Subcutaneous adipose tissue (tissue), 4 donors: ENCODE data around the gene GCSH. TPM values are rescaled to one million over a fixed set of nuclear protein-coding genes. Genes with fewer than 3 reads are reported as not detected.

Experiments used
- CTCF ChIP-seq: fragments of 450-650 bp; IDR thresholded peaks from one replicate; pipeline ENCODE4 v1.5.1; 2016; ENCODE audit warnings: low read depth, mild to moderate bottlenecking, control low read depth, antibody characterized with exemption, moderate library complexity
- total RNA-seq, 4 donors: library from RNA; depleted of rRNA; stranded (reverse); fragments of >200 nt; gene quantifications; one replicate each; pipeline ENCODE4 v1.1.0, GENCODE V29; 2016

GCSH gene
- total RNA-seq, 4 donors from 2014 or later: 22.8 to 57.1 (median 41.5) TPM

GRCh38 chr16:81077076-81077940 lies 18.9 kb downstream of the GCSH start, which contains the start of gene C16orf46:
Gene C16orf46 (minus strand): TSS chr16:81077238. CDS start chr16:81063955, 13,283 bp downstream.
- no peak for TF ChIP-seq CTCF

GRCh38 chr16:81076566-81077075 lies 19.6 kb downstream of the GCSH start:
- TF ChIP-seq CTCF: no peak

GRCh38 chr16:81073560-81074330 lies 22.4 kb downstream of the GCSH start:
- TF ChIP-seq CTCF: no peak

- TF ChIP-seq CTCF: no peak
Observed at GRCh38 chr16:81071805-81072204, 24.4 kb downstream of the GCSH start.

- TF ChIP-seq CTCF: no peak
Observed at GRCh38 chr16:81070979-81071378, 25.2 kb downstream of the GCSH start.

- TF ChIP-seq CTCF: no peak
Observed at GRCh38 chr16:81069063-81069462, 27.1 kb downstream of the GCSH start.

- TF ChIP-seq CTCF: no peak
Observed at GRCh38 chr16:81067166-81067565, 29.0 kb downstream of the GCSH start.
